Endothelial cell of umbilical vein (primary cell): ENCODE measurements around the gene ABCB9. TPM values are rescaled to one million over a fixed set of nuclear protein-coding genes. Genes with fewer than 3 reads are reported as not detected.

Experiments
- BruUV-seq: library from RNA; stranded (reverse); fragments of 400-500 nt; replicated peaks from 2 replicates; lab custom pipeline; 2021; lab: Mats Ljungman, UMichigan
- CTCF ChIA-PET: fragments of 300-600, 350-600 bp; sonication (Branson Sonifier 250); formaldehyde crosslinking; loops from one replicate; lab custom pipeline; 2021; ENCODE audit warnings: antibody characterized with exemption, inconsistent platforms; lab: Charles Lee
- POLR2A ChIA-PET: fragments of 300-600, 350-600 bp; sonication (Branson Sonifier 250); formaldehyde crosslinking; loops from one replicate; lab custom pipeline; 2021; ENCODE audit warnings: antibody characterized with exemption, inconsistent platforms; lab: Charles Lee
- DNase-seq: peaks from one replicate; pipeline ENCODE4 v3.0.0-alpha.2; 2011; ENCODE audit warnings: low read depth, low spot score
- FAIRE-seq: peaks from 2 replicates; lab custom pipeline; 2011; peaks lifted over from hg19 to GRCh38; lab: Jason Lieb, UNC
- H2AFZ ChIP-seq: 2 replicates; pipeline ENCODE4 v1.6.0; 2012; ENCODE audit warnings: low read depth, low read length, control low read depth, inconsistent platforms
- H3K27ac ChIP-seq: 2 replicates; pipeline ENCODE4 v1.5.1; 2011; ENCODE audit warnings: low read depth, mild to moderate bottlenecking, control low read depth, low read length, moderate library complexity; ENCODE audit not compliant: insufficient read depth
- H3K27me3 ChIP-seq, 2 experiments: 2 replicates each; pipeline versions ENCODE4 v1.6.0 to v1.6.1; 2011; ENCODE audit warnings: low read length in 2 of 2, mixed read lengths in 1 of 2; ENCODE audit not compliant: control insufficient read depth in 2 of 2, insufficient read depth in 2 of 2
- H3K36me3 ChIP-seq, 2 experiments: 2 replicates in 1 of 2; 3 replicates in 1 of 2; pipeline ENCODE4 v1.5.1; 2011; ENCODE audit warnings: low read length in 2 of 2, mild to moderate bottlenecking in 1 of 2, moderate library complexity in 1 of 2; ENCODE audit not compliant: control insufficient read depth in 2 of 2, insufficient read depth in 2 of 2; ENCODE audit errors: extremely low read depth in 1 of 2
- H3K4me1 ChIP-seq: 3 replicates; pipeline ENCODE4 v1.5.1; 2011; ENCODE audit warnings: mild to moderate bottlenecking, low read length; ENCODE audit not compliant: control insufficient read depth, insufficient read depth; ENCODE audit errors: extremely low read depth
- H3K4me2 ChIP-seq: 2 replicates; pipeline ENCODE4 v1.6.1; 2011; ENCODE audit warnings: low read length, control low read depth, mixed read lengths; ENCODE audit not compliant: insufficient read depth
- H3K4me3 ChIP-seq, 3 experiments: fragments of 200-600 bp in 1 of 3; sonication (generic), shearing (Covaris generic) in 1 of 3; replicated peaks in 1 of 3; 2 replicates each; pipeline ENCODE4 v1.5.1; 2011 to 2016; ENCODE audit warnings: control low read depth in 3 of 3, low read length in 3 of 3, mild to moderate bottlenecking in 2 of 3, inconsistent platforms in 1 of 3, low read depth in 1 of 3, moderate library complexity in 1 of 3; ENCODE audit not compliant: insufficient read depth in 1 of 3
- H3K79me2 ChIP-seq: 2 replicates; pipeline ENCODE4 v1.6.0; 2012; ENCODE audit warnings: low read length, inconsistent platforms; ENCODE audit not compliant: control insufficient read depth, insufficient read depth
- H3K9ac ChIP-seq: replicated peaks from 2 replicates; pipeline ENCODE3; 2011; ENCODE audit warnings: low read length, control low read depth; ENCODE audit not compliant: insufficient read depth; ENCODE audit errors: extremely low read depth
- H3K9me1 ChIP-seq: replicated peaks from 3 replicates; pipeline ENCODE4 v1.6.0; 2011; ENCODE audit warnings: mild to moderate bottlenecking, low read length; ENCODE audit not compliant: control insufficient read depth, insufficient read depth; ENCODE audit errors: extremely low read depth
- H3K9me3 ChIP-seq: replicated peaks from 2 replicates; pipeline ENCODE4 v1.5.1; 2012; ENCODE audit warnings: low read length, inconsistent platforms; ENCODE audit not compliant: control insufficient read depth, insufficient read depth
- H4K20me1 ChIP-seq: replicated peaks from 2 replicates; pipeline ENCODE3; 2011; ENCODE audit warnings: mild to moderate bottlenecking, low read length; ENCODE audit not compliant: control insufficient read depth, insufficient read depth; ENCODE audit errors: extremely low read depth
- CTCF ChIP-seq, 2 donors: IDR thresholded peaks; 1 replicate in 1 of 2; 2 replicates in 1 of 2; pipeline ENCODE4 v1.5.1; 2011; ENCODE audit warnings: low read length in 2 of 2, mild to moderate bottlenecking in 2 of 2, moderate library complexity in 2 of 2, control low read depth in 1 of 2, inconsistent platforms in 1 of 2, low read depth in 1 of 2; ENCODE audit not compliant: insufficient read depth in 1 of 2; ENCODE audit errors: extremely low read depth in 1 of 2
- EZH2 ChIP-seq: IDR thresholded peaks from 2 replicates; pipeline ENCODE4 v1.6.1; 2012; ENCODE audit warnings: borderline replicate concordance, low read depth, mild to moderate bottlenecking, moderate library complexity, low read length, inconsistent platforms; ENCODE audit not compliant: severe bottlenecking
- GATA2 ChIP-seq: IDR thresholded peaks from 2 replicates; pipeline ENCODE4 v1.7.0; 2011; ENCODE audit warnings: low read depth, mild to moderate bottlenecking, moderate library complexity, mixed read lengths, low read length; ENCODE audit not compliant: insufficient read length, insufficient read depth
- JUN ChIP-seq: IDR thresholded peaks from 2 replicates; pipeline ENCODE4 v1.6.1; 2011; ENCODE audit warnings: borderline replicate concordance, low read depth; ENCODE audit not compliant: insufficient read length, insufficient read depth
- MAX ChIP-seq: IDR thresholded peaks from 2 replicates; pipeline ENCODE4 v1.6.1; 2011; ENCODE audit not compliant: insufficient read depth, insufficient read length
- MYC ChIP-seq: IDR thresholded peaks from one replicate; pipeline ENCODE4 v1.6.1; 2011; ENCODE audit warnings: mild to moderate bottlenecking, low read depth, low read length
- POLR2AphosphoS5 ChIP-seq: IDR thresholded peaks from 2 replicates; pipeline ENCODE4 v1.6.1; 2012; ENCODE audit warnings: low read depth, mild to moderate bottlenecking, control low read depth, low read length, moderate library complexity; ENCODE audit not compliant: insufficient read depth
- dilution Hi-C: fragments of 300-500 bp; cut with MboI; formaldehyde crosslinking; loops from one replicate; pipeline ENCODE4 v1.15.0; 2019; ENCODE audit warnings: low sequenced_read_pairs; ENCODE audit not compliant: extremely low pct_ligation_motif_present
- intact Hi-C: fragments of 100-400 bp; cut with micrococcal nuclease; formaldehyde crosslinking; loops from one replicate; pipeline ENCODE4 v1.10.0; 2022
- polyA plus RNA-seq, 4 experiments: library from polyadenylated mRNA; depleted of rRNA in 3 of 4; stranded (reverse) in 3 of 4; unstranded in 1 of 4; fragments of >200 nt; gene quantifications; 2 replicates each; pipeline versions ENCODE4 v1.2.1 to v1.2.3, GENCODE V29; 2011 to 2012; ENCODE audit warnings: missing spikeins in 1 of 4
- total RNA-seq: library from RNA; stranded (reverse); gene quantifications from 2 replicates; pipeline ENCODE4 v1.2.3, GENCODE V29; 2021

ABCB9 gene
- total and polyA plus RNA-seq, 2 donors (not counting 3 experiments of a cell fraction or from before 2014, with no cell fraction given): 11.7 to 16.9 TPM

- Histone ChIP-seq H3K4me1 (no peaks in the 10 kb centered on the region), H3K9me1 (no peaks in the 10 kb centered on the region), H3K4me2 (no peak overlapping the region), H2AFZ (no peak overlapping the region), H3K36me3 (no peaks in the 10 kb centered on the region), H3K27me3 (no peaks in the 10 kb centered on the region), H4K20me1 (no peaks in the 10 kb centered on the region), H3K79me2 (no peaks in the 10 kb centered on the region), H3K4me3 (no peak overlapping the region), H3K9me3 (no peaks in the 10 kb centered on the region), H3K9ac (no peak overlapping the region), H3K27ac (no peak overlapping the region)
- DNase-seq: no peak
- no peak for TF ChIP-seq POLR2AphosphoS5
- no peak for TF ChIP-seq EZH2
- no peak for TF ChIP-seq CTCF (IDR thresholded peaks at IDR 0.05; ENCODE audit: extremely low read depth in 1 of 2, insufficient read depth in 1 of 2, low read depth in 1 of 2, low read length in 2 of 2)
- no peak for TF ChIP-seq MYC
- TF ChIP-seq JUN: no peak
- no peak for TF ChIP-seq MAX
- TF ChIP-seq GATA2: no peak
- no TSS peak for BruUV-seq
- dilution Hi-C loops (no loop called here), intact Hi-C loops (loop anchor here (10.0 kb wide), 1 partner anchor 1184 kb away; no protein-coding TSS in a partner anchor)
- CTCF ChIA-PET: interaction anchor here (1.1 to 1.4 kb wide), 2 partner anchors 210 to 238 kb away, joined by 4 read pairs; no protein-coding TSS in a partner anchor
- POLR2A ChIA-PET: no interaction called here
- FAIRE-seq: no peak
These were observed 34.3 kb upstream of the ABCB9 start for GRCh38 chr12:123000578-123000977.
